ENCODE measurements around the gene RAPGEF2.
"Not testable (repeated sequence)": the region's sequence is repeated elsewhere in the genome, so short reads cannot be mapped to it uniquely, and the experiment has no call there.

The RAPGEF2 gene

DNA sequence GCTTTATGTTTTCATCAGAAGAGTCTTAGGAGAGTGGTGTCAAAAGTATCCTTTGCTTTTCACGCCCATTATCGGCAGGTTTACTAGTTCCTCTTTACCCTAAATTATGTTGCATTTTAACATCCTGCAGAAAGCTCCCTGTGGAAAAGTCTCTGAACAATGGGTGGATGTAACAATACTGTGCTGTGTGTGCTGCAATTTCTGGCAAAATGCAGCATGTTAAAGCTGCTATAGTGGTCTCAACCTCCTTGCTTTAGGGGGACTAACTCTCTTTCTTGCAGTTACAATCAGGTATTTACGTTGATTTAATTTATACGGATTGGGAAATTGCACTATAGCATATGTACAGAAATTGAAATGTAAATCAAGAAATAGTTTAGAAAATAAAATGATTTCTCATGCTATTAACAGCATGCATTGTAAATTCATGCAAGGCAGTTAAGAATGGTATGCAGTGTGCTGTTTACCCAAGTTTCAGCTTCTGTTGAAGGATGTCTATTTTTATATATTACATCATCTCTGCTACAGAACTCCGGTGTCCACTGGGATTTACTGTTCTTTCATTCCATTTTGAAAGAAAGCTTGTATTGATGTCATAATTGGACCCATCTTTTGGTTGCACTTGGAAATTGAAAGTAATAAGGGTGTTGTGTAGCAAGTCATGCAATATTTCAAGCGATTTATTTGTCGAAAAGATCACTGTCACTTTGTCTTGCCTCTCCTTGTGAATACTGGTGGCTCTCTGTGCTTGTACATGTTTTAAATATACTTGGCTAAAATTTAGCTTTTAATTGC, 145.7 kb downstream of the RAPGEF2 start:
- DNase-seq = peak; percentile 1

DNA sequence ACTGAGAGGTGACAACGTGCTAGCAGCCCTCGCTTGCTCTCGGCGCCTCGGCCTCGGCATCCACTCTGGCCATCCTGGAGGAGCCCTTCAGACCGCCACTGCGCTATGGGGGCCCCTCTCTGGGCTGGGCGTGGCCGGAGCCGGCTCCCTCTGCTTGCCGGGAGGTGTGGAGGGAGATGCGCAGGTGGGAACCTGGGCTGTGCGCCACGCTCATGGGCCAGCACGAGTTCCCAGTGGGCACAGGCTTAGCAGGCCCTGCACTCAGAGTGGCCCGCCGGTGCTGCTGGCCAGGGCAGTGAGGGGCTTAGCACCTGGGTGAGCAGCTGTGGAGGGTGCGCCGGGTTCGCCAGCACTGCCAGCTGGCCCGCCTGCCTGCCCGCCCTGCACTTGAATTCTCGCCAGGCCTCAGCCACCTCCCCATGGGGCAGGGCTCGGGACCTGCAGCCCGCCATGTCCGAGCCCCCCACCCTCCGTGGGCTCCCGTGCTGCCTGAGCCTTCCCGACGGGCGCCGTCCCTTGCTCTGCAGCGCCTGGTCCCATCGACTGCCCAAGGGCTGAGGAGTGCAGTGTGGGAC, 148.0 kb downstream of the RAPGEF2 start:
- no peak for DNase-seq

DNA sequence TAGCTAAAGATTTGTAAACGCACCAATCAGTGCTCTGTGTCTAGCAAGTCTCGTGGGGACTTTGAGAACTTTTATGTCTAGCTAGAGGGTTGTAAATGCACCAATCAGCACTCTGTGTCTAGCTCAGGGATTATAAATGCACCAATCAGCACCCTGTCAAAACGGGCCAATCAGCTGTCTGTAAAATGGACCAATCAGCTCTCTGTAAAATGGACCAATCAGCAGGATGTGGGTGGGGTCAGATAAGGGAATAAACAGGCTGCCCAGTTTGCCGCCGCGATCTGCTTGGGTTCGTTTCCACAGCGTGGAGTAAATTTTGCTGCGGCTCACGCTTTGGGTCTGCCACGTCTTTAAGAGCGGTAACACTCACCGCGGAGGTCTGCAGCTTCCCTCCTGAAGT, 148.7 kb downstream of the RAPGEF2 start:
- DNase-seq = not testable (repeated sequence)

DNA sequence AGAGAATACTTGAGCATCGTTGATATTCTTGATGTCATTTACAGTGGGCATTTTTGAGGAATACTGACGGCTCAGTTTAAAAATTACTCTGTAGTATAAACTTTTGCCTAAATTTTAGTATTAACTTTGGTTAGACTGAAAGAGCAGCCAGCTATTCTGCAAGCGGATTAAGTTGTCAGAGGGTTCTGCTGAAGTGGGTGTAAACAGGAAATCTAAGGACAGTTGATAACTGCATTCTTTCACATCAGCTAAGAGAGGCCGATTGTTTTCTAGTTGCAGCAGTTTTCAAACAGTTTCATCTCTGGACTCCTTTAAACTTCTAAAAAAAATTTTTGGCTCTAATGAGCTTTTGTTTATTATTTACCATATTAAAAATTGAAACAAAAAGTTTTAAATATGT, 149.6 kb downstream of the RAPGEF2 start:
- DNase-seq = no peak

DNA sequence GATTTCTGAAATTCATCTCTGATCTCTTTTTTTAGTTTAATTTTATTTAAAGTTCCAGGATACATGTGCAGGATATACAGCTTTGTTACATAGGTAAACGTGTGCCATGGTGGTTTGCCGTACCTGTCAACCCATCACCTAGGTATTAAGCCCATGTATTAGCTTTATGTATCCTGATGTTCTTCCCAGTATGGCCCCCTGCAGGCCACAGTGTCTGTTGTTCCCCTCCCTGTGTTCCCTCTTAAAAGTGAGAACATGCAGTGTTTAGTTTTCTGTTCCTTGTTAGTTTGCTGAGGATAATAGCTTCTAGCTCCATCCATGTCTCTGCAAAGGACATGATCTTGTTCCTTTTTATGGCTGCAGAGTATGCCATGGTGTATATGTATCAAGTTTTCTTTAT, 153.2 kb downstream of the RAPGEF2 start:
- DNase-seq = no peak

DNA sequence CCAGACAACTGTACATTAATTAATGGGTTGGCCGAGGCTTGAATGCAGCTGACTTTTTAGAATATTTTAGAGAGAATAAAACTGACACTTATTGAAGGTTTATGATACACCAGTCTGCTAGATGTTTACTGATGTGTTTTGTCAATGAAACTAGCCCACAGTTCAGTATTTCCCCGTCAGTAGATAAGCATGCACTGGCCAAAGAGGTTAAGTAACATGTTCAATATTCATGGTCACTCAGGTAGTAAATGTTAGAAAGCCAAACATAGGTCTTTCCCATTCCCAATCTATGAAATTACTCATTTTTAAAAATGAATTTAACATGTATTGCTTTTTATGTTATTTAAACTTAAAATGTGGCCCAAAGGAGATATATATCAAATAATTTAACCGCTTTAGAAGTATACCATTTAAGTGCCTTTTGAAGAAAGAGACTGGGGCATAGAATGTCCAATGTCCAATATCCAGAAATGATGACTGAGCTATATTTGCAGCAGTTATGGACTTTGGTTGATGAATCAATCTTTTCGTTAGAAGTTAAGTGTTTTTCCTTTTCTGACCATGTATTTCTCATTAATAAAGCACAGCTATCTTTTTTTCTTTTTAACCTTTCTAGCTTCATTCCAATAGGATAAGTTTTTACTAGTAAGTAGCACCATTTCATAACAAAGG, 156.1 kb downstream of the RAPGEF2 start:
- DNase-seq = no peak

DNA sequence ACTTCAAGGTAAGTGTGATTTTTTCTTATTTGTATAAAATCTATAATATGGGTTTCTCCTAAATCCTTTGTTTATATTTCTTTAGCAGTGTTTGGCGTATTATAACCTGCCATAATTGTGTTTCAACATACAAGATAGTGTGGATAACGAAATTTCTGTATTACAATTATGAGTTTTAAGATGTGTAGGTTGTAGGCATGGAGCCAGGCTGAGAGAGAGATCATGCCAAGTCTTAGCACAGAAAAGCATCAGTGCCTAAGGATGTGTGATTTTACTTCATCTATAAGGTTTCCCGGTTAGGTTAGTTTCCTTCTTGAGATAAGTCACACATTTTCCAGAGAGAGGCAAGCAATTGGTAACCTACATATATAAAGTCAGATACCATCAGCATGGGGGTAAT, 161.2 kb downstream of the RAPGEF2 start:
- no peak for DNase-seq

DNA sequence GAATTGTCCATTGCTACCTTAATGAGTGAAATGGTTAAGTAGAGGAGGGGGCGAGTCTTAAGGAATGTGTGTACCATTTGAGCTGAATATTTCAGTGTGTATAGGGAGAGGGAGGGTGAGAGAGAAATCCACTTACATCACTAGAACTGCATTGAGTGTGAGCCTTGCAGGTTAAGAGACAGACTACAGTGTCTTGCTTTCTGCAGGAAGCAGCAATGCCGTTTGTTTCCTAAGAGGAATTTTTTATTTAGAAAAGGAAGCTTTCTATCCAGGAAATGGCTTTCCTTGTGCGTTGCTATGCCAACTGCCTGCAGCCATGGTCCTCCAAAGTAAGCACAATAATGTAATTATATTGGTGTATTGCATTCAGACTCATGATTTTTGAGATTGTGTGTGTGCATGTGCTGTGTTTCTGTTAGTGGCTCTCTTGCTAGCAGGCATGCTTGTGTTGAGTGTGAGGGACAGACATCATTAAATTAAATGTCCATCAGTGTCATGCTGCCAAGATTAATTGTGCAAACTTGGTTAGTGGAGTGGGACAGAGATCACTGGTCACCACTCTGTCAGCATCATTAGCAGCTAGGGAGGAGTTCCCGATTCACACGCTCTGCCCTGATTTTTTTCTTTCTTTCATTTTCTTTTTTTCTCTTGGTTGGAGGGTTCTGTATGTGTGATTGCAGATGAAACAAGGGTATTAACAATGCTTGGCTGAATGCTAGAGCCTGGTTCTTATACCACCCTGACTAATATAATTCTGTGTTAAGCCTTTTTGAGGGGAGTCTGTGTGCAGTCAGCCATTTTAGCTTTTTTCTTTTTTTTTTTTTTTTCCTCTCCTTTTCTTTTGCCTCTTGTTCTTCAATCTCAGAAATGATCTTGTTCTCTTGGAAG, 164.3 kb downstream of the RAPGEF2 start:
- no peak for DNase-seq

DNA sequence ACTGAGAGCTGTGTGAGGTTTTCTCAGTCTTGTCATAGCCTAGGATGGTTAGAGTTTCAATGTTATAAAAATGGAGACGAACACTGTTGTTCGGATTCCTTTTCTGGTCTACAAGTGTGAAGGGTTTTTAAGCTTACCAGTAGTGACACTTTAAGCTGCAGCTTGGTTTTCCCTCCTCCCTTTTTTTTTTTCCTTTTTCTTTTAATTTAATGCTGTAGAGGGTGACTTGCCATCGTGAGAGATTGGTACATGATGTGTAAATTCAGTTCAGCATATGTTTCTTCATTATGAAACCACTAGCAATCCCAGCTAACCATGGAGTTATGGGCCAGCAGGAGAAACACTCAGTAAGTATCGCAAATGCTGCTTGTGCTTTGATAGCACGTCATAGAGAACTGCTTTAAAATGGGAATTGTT, 165.0 kb downstream of the RAPGEF2 start:
- no peak for DNase-seq

DNA sequence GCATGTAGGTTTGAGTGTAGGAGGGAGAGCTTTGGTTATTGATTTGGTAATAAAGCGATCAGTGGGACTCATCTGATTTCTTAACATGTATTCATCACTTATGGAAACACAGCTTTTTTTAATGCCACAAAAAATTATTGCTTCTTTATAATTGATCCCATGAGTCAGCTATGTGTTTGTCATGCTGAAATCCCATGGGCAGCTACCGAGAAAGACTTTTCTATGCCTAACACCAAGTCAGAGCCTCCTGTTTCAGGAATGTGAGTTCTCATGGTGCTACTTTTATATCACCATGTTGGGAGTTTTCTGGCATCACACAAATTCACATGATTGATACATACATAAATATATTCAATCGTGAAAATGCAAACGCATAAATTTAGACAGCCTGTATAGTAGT, 165.7 kb downstream of the RAPGEF2 start:
- DNase-seq = no peak

DNA sequence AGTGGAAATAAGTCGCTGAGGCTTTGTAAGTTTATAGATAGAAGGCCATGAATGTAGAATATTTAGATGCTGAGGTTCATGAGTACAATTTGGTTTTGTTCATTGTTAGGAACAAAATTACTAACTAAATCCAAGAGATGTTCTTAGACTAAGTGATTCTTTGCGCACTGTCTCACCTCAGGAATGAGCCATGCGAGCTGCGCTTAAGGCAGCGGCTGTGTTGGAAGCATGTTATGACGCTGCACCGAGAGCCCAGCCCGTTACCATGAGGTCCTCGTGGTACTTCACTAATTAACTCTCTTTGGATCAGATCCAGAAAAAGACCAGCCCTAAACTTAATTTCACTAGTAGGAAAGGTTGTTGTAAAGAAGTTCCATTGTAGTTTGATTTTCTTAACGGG, 166.2 kb downstream of the RAPGEF2 start:
- DNase-seq = no peak

DNA sequence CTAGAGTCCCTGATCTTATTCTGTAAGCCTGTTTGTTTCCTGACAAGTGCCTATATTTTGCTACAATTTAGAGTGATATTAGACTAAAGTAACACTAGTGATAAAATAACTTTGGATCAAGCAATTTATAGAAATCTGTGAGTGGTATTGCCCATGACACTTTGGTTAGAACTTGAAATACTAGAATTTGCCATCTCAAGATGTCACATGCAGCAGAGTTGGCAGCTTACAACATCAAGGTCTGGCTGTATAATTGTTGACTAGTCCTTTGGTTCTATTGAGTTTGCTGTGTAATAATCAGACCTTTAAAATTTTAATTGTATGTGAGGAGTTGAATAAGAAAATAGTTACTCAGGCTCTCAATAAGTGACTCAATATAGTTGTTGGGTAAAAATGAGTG, 167.1 kb downstream of the RAPGEF2 start:
- DNase-seq = no peak

DNA sequence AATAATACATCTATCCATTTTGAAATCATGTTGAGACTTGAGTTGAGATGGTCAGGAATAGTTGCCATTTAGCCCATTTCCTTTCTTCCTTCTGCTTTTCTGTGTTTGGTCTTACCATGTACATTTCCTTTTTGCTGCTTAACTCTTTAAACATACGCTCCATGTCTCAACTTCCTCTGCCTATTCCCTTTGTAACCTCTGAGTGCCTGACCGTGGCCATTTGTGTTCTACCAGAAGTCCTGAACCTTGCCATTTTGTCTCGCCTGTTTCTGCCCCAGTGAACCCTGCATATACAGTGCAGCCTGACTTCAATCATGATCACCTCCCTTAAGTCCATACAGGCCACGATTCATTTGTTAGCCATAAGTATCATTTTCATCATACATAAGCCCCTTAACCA, 169.0 kb downstream of the RAPGEF2 start:
- DNase-seq = no peak

DNA sequence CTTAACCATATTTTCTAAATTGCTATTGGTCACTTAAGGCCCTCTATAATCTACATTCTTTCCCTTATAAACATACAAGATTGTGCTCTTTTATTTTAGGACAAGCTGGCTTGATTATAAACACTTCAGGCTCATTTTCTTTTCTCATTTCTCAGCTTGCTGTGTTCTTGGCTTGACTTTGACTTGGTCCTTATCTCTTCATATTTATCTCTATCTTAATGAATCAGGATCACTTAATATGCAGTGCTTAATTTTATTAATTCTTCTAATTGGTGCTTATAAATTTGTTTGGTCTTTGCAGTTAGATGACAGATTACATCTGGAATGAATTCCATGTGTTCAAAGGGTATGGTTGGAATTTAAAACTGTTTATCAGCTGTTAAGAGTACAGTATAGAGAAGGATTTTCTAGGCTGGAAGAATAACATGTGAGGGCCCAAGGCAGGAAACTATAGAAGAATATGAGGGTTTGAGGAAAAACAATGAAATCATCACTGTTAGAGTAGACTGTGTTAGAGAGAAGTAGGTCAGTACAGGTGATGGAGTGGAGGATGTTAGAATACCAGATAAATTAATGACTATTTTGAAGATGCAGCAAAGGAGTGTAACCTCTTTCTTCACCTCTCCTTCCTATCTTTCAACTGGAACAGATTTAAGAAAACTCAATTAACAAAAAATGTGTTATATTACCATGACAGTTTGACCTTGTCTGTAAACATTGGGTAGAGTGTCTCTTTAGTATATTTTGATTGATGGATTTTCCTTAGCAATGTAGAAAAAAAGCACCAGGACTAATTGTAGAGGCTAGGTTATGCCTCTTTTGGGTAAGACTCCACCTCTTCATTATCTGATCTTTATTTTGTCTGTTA, 169.6 kb downstream of the RAPGEF2 start:
- no peak for DNase-seq

DNA sequence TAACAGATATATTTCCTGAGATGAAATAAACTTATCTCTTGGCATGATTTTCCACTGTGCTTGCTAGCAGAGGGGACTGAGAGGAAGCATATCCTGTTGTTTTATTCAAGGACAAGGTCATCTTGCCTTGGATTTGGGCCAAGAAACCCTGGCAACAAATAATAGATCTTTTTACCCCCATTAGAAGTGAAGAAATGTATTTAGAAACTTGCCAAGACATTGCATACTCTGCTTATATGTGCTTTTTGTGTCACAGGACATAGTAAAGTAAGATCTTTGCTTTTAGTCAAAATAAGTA, 170.2 kb downstream of the RAPGEF2 start:
- DNase-seq = no peak

DNA sequence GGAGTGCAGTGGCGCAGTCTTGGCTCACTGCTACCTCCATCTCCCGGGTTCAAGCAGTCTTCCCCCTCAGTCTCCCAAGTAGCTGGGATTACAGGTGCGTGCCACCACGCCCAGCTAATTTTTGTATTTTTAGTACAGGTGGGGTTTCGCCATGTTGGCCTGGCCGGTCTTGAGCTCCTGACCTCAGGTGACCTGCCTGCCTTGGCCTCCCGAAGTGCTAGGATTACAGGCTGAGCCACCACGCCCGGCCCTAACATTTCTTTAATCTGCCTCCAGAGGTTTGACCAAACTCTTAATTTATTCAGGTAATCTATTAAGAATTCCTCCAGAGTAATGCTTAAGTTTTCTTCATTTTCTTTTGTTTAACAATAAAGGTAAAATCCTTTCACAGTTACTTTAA, 171.0 kb downstream of the RAPGEF2 start:
- no peak for DNase-seq

DNA sequence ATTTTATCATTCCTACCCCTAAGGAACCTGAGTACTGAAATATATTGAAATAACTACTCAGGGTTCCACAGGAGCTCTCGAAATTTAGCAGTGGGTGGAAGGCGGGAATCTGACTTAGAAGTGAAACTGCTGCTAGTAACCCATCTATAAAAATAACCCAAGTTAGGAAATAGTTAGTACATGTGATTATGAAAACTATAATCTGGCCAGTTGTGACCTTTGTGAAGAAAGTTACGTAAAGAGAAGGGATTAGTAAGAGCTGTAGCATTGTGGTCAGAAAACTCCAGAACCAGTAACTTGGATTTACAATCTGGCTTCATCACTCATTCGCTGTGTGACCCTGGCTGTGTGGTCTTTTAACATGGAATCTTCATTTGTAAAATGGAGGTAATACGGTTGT, 175.5 kb downstream of the RAPGEF2 start:
- no peak for DNase-seq

DNA sequence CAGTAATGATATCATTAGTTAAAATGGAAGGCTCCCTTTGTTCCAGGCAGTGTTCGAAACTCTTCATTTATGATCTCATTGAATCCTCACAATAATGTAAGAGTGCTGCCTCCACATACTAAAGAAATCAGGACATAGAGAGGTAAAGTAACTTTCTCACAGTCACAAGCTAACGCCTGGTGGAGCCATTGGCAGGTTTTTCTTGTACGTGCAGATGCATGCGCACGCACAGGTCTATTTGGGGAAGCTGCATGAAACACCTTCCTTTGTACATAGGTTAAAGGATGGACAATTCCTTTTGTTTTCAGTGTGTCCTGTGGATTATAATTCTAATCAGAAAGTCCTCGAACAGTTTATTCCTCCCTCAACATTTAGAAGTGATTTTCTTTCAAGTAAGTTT, 176.2 kb downstream of the RAPGEF2 start:
- no peak for DNase-seq

DNA sequence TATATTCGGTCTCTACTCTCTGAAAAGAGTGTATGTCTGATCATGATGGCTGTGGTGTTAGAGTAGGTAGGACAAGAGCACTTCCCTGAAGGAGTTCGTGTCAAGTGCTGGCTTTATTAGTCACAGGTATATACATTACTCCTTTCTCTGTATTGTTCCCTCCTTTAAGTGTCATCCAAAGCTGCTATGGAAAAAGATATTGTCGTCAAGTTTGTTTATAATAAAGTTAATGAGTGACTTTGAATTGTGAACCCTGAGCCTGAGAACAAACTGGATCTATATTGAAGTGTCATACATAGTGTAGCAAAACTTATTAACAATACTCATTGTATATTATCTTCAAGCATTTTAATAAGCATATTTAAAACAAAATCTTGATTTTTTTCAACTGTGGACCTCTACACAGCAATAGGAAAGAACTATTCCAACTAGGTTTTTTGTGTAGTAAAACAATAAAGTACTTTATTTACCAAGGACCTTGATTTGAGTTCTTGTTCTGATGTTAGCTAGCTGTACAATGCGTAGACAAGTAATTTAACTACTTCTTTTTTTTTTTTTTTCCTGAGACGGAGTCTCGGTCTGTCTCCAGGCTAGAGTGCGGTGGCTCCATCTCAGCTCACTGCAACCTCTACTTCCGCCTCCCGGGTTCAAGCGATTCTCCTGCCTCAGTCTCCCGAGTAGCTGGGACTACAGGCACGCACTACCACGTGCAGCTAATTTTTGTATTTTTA, 177.7 kb downstream of the RAPGEF2 start:
- DNase-seq = no peak

DNA sequence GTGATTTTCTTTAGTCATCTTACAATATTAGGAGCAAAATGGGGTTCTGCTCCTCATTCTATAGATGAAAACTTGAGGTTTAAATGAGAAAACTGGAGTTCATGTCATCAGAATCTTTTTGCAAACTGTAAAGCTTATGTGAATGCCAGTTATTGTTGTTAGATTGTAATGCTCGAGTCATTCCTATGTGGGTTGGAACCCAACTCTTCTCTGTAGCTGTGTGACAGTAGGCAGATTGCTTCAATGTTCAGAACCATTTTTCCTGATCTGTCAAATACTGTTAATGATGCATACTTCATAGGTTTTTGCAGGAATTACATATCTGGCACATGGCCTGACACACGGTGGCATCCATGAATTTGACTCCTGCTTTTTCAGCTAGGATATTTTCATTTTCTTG, 178.9 kb downstream of the RAPGEF2 start:
- no peak for DNase-seq

DNA sequence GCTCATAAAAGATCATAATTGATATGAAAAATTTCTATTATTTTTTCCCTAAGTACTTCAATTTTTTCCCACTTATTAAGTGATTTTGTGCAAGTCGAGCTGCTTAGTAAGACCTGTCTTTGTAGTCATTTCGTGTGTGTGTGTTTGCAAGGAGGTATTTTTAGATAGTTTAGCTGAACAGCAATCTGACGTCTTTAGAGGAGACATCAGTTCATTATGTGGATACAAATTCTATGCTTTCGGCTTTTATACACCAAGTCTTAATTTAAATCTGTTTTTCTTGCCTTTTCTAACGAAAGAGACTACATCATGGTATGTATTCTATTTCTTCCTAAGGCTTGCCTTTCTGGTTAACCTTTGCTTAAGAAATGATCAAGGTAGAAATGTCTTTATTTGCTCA, 179.4 kb downstream of the RAPGEF2 start:
- DNase-seq = no peak

DNA sequence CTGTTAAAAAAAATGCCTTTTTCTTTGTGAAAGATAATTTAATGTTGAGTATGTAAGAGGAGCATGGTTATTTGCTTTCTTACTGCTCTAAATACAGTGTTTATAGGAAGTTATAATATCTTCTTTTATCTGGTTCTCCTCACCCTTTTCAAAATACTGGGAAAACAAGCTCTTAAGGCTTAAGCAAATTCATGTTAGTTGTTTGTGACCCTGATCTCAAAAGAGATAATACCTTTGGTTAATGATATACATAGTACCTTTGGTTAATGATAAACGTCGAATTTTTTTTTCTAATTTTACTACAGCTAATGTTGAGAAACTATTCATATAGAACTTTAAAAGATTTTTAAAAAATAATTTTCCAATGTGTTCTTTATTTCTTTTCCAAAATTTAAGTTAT, 180.1 kb downstream of the RAPGEF2 start:
- no peak for DNase-seq

Data from NCI-H2171 (cell line).